NCI-H1105 treated with DMSO at 0.1 percent for 48 hours (cell line): Measurements from ENCODE around the gene TMSB10.
"Not testable (repeated sequence)": the region's sequence is repeated elsewhere in the genome, so short reads cannot be mapped to it uniquely, and the experiment has no call there.

Experiments used
- DNase-seq: peaks from one replicate; lab custom pipeline; 2025; lab: John Stamatoyannopoulos, UW

TMSB10 gene

DNA sequence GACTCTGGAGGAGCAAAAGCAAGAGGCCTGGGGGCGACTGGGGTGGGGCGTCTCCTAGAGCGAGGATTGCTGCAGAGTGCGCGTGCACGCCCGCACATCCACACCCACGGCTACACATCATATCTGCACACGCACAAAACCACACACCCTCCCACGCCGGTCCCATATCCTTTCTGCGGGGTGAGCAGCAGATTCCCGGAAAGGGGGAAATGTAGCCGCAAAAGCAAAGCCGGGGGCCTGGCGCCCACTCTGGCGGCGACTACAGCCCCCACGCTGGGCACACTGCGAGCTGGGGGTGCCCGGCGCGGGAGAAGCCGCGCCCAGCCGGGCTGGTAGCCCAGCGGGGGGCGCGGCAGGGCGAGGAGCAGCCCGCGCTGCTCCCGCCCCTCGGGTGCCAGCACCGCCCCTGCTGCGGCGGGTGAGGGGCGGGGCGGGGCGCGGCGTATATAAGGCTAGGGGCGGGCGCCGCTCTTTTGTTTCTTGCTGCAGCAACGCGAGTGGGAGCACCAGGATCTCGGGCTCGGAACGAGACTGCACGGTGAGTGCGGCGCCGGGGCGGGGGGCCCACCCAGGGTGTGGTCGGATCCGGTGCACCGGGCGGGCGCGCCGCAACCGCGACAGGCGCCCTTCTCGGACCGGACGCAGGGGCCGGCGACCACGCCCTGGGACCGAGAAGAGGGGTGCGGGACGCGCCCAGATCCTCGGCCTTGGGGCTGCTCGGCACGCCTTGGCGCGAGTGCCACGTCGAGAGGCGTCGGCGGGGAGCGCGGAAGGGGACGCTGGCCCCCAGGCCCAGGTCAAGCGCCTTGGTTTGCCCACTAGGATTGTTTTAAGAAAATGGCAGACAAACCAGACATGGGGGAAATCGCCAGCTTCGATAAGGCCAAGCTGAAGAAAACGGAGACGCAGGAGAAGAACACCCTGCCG, at the start of gene TMSB10:
TSS of gene TMSB10 (plus strand) at position 476 of the 927 bp plus-strand sequence.
- peak; percentile 71 for DNase-seq

DNA sequence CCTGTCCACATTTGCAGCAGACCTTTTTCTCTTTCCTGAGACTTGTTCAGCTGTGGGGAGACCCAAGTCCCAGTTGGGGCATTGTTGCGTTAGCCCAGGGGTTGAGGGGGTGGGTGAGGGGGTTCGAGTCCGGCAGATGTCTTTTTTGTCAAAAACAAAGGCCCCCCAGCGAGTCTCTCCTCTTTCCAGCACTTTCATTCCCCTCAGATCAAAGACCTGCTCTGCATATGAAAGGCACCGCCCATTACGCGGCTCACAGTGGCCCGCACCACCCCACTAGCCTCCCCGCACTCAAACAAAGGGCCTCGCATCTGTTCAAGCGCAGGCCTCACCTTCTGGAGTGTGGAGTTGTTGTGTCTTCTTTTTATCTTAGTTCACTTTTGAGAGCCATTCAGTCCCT, 49.7 kb upstream of the TMSB10 start:
- no peak for DNase-seq

DNA sequence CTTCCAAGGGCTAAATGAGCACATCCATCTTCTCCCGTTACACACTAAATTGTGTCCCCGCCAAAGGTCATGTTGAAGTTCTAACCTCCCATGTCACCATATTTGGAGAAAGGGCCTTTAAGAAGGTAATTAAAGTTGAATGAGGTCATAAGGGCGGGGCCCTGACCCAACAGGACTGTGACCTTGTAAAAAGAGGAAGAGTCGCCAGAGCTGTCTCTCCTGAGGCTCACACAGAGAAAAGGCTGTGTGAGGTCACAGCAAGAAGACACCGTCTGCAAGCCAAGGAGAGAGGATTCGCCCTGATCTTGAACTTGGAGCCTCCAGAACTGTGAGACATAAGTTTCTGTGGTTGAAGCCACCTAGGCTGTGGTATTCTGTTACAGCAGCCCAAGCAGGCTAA, 48.7 kb upstream of the TMSB10 start:
- no peak for DNase-seq

- DNase-seq: no peak
Measured at GRCh38 chr2:84857566-84857965, 47.9 kb upstream of the TMSB10 start.

GRCh38 chr2:84858123-84858522, 47.3 kb upstream of the TMSB10 start:
- no peak for DNase-seq

GRCh38 chr2:84858937-84859336, 46.5 kb upstream of the TMSB10 start:
- no peak for DNase-seq

- DNase-seq: no peak
Measured at GRCh38 chr2:84861539-84861938, 43.9 kb upstream of the TMSB10 start.

DNA sequence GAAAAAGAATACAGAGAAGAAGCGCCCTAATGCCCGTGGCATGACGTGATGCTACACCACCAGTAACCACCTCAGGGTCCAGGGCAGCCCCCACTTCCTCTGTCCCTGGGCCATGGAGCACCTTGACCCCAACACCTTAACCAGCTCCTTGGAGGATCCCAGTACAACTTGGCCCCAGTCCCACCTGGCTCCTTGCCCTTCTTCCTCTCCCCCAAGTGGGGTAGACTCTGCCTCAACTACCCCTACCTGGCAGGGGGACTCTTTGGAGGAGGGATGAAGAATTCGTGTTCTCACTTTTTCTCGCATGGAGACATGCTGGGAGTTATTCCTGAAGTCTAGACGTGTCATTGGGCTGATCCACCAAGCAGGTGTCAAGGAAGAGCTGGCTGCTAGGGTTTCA, 43.5 kb upstream of the TMSB10 start:
- DNase-seq: no peak

GRCh38 chr2:84865181-84865783, 40.2 kb upstream of the TMSB10 start:
- peak; percentile 13 for DNase-seq

DNA sequence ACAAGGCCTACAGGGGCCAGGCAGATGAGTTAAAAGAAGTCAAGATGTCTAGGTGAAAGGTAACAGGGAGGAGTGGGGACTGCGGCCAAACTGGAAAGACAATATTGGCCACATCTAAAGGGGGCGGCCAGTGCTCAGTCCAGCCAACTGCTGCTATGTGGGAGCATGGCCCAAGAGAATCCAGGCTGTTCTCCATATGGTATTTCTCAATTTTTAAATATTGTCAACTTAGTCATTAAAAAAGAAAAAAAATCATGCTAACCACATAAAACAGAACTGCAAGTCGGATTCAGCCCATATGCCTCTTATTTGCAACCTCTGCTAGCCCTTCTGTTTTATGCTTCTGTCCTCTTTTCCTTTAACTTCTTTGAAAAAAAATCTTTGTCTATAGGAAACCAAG, 39.3 kb upstream of the TMSB10 start:
- no peak for DNase-seq

- not testable (repeated sequence) for DNase-seq
Measured at GRCh38 chr2:84868327-84868726, 37.1 kb upstream of the TMSB10 start.

DNA sequence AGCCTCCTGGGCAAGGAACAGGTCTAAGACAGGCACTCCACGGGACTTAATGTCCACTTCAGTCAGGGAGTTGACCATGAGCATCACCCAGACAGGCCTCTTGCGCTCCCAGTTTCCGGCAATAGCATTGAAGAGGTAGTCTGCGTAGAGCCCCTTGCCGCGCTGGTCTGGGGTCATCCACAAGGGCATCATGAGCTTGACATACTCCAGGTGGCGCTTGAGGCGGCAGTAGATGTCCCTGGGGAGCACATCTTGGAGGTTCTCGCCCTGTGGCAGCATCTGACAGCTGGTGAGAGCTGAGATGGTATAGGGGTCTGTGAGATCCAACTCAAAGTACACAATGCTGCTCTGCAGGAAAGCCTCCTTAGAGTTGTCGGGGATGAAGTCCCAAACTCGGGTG, 35.1 kb upstream of the TMSB10 start:
- DNase-seq: no peak

DNA sequence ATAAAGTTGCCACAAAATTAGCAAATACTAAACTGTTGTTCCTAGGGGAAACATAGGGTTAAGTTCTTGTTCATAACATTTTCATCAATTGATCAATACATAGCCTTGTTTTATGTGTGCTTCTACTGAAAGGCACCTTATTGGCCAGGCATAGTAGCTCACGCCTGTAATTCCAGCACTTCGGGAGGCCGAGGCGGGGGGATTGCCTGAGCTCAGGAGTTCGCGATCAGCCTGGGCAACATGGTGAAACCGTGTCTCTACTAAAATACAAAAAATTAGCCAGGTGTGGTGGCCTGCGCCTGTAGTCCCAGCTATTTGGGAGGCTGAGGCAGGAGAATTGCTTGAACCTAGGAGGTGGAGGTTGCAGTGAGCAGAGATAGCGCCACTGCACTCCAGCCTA, 32.8 kb upstream of the TMSB10 start:
- DNase-seq: not testable (repeated sequence)

- DNase-seq: no peak
Measured at GRCh38 chr2:84873350-84873749, 32.1 kb upstream of the TMSB10 start.

DNA sequence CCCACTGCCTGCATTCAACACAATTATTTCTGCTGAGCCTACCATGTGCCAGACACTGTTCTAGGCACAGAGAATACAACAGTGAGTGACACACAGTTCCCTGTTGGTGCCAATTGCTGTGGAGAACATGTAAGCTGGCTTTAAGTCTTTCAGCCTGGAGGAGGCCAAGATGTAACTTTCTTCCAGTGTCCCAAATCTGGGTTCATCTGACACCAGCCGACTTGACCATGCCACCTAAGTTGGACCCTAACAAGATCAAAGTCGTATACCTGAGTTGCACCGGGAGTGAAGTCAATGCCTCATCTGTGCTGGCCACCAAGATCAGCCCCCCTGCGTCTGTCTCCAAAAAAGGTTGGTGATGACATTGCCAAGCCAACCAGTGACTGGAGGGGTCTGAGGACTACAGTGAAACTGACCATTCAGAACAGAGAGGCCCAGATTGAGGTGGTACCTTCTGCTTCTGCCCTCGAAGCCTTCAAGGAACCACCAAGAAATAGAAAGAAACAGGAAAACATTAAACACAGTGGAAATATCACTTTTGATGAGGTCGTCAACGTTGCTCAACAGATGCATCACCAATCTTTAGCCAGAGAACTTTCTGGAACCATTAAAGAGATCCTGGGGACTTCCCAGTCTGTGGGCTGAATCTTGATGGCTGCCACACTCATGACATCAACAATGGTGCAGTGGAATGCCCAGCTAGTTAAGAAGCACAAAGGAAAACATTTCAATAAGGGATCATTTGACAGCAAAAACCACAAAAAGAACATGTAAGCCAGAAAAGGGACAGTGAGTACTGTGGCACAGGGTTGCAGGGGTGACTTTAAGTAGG, 30.9 kb upstream of the TMSB10 start:
- no peak for DNase-seq

- DNase-seq: no peak
Measured at GRCh38 chr2:84875213-84875560, 30.3 kb upstream of the TMSB10 start.

GRCh38 chr2:84875619-84876018, 29.8 kb upstream of the TMSB10 start:
- not testable (repeated sequence) for DNase-seq

DNA sequence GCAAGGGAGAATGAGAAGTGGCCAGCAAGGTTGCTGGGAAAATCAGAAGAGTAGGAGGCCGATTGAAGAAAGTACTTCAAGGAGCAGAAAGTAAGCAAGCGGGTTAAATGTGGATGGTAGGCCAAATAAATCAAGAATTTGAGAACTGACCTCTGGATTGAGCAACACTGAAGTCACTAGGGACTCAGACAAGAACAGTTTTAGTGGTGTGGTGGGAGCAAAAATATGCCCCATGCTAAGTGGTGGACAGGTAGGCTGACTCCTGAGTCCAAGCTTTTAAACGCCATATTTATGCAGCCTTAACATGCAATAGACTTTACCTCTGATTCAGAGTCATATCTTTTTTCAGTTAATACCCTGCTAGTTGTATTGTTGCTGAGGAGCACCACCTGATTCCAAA, 29.1 kb upstream of the TMSB10 start:
- DNase-seq: no peak

GRCh38 chr2:84878459-84878858, 27.0 kb upstream of the TMSB10 start:
- DNase-seq: no peak

- no peak for DNase-seq
Measured at GRCh38 chr2:84878896-84879583, 26.4 kb upstream of the TMSB10 start.

DNA sequence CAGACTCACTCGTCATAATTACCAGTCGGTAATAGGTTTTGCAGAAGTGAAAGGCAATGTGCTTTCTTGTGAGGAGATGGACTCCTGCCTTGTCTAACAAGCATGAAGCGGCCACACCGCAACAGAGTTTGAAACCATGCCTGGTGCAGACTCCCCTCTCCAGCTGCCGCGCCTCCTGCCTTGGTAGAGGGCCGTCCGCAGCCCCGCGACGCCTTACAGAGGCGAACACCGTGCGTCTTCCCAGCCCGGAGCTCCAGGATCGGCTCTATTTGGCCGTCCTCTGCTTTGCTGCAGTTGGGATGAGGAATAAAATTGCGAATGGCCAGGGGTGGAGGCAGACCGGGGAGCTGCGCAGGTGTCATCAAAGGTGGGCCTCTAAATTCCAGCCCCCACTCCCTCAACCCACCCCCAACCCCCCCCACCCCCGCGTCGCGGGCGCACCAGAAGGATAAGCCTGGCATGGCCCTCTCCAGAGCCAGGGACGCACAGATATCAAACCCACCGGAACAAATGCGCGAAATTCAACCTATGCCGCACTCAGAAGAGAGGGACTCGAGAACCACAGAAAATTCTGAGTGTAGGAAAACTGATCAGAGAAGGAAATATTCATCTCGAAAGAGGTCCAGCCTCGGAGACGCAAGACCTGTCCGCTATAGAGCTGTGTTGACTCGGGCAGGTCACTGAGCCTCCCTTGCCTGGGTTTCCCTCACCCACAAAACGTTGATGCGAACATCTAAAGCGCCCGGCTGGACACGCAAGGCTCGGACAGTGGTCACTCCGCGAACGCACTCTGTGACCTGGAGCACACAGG, 25.7 kb upstream of the TMSB10 start:
- no peak for DNase-seq

GRCh38 chr2:84880395-84880644, 25.1 kb upstream of the TMSB10 start:
- no peak for DNase-seq
